ENCODE data around the gene DVL3.

DVL3 gene

GRCh38 chr3:184132945-184133344 lies 22.2 kb upstream of the DVL3 start:
- Histone ChIP-seq H3F3A (ENCODE audit: insufficient read depth, low read length) (no peaks in the 10 kb centered on the region), H3K36me3 (ENCODE audit: insufficient read depth, low read length) (peaks cover 11% of the 10 kb centered on the region; the same call in 1 of the 2 replicates), H3K4me1 (ENCODE audit: insufficient read depth, low read length, severe bottlenecking) (peaks cover 27% of the 10 kb centered on the region), H3K9me2 (ENCODE audit: low read depth, low read length) (no peaks in the 10 kb centered on the region), H3K27ac (ENCODE audit: low read depth, low read length, poor library complexity, severe bottlenecking) (no peak overlapping the region), H3K79me2 (ENCODE audit: insufficient read depth, low read length) (peaks cover 23% of the 10 kb centered on the region), H2AFZ (ENCODE audit: low read length) (no peak overlapping the region), H4K20me1 (ENCODE audit: insufficient read depth, low read length) (no peaks in the 10 kb centered on the region), H3K9me3 (ENCODE audit: low read length) (no peaks in the 10 kb centered on the region), H3K9ac (ENCODE audit: low read length) (no peak overlapping the region), H3K4me3 (ENCODE audit: low read depth, low read length, poor library complexity, severe bottlenecking) (no peak overlapping the region), H3K4me2 (ENCODE audit: low read length) (no peak overlapping the region), H3K27me3 (ENCODE audit: insufficient read depth, low read length) (no peaks in the 10 kb centered on the region)
- TF ChIP-seq EZH2 (IDR thresholded peaks at IDR 0.05; ENCODE audit: borderline replicate concordance, low read length) (no peak), CTCF (IDR thresholded peaks at IDR 0.05; ENCODE audit: low read length) (no peak)

- Histone ChIP-seq H3K4me2 (ENCODE audit: low read length) (peak overlapping the region; percentile 82), H3K9ac (ENCODE audit: low read length) (peak overlapping the region; percentile 83), H3K27me3 (ENCODE audit: insufficient read depth, low read length) (no peaks in the 10 kb centered on the region), H3K79me2 (ENCODE audit: insufficient read depth, low read length) (peaks cover 23% of the 10 kb centered on the region), H3K4me1 (ENCODE audit: insufficient read depth, low read length, severe bottlenecking) (peaks cover 27% of the 10 kb centered on the region), H3K36me3 (ENCODE audit: insufficient read depth, low read length) (peaks cover 18% of the 10 kb centered on the region; the same call in 1 of the 2 replicates), H3F3A (ENCODE audit: insufficient read depth, low read length) (no peaks in the 10 kb centered on the region), H4K20me1 (ENCODE audit: insufficient read depth, low read length) (no peaks in the 10 kb centered on the region), H3K9me2 (ENCODE audit: low read depth, low read length) (no peaks in the 10 kb centered on the region), H3K9me3 (ENCODE audit: low read length) (no peaks in the 10 kb centered on the region), H3K4me3 (ENCODE audit: low read depth, low read length, poor library complexity, severe bottlenecking) (peak overlapping the region; percentile 76), H3K27ac (ENCODE audit: low read depth, low read length, poor library complexity, severe bottlenecking) (peak overlapping the region; percentile 77), H2AFZ (ENCODE audit: low read length) (peak overlapping the region; percentile 14; the same call in 1 of the 2 replicates)
- TF ChIP-seq CTCF (IDR thresholded peaks at IDR 0.05; ENCODE audit: low read length) (no peak), EZH2 (IDR thresholded peaks at IDR 0.05; ENCODE audit: borderline replicate concordance, low read length) (no peak)
Observed at GRCh38 chr3:184133840-184134745, 21.1 kb upstream of the DVL3 start.

GRCh38 chr3:184134746-184135148 lies 20.4 kb upstream of the DVL3 start:
- Histone ChIP-seq H3K9ac (ENCODE audit: low read length) (peak overlapping the region; percentile 83), H3K27me3 (ENCODE audit: insufficient read depth, low read length) (no peaks in the 10 kb centered on the region), H3K79me2 (ENCODE audit: insufficient read depth, low read length) (peaks cover 23% of the 10 kb centered on the region), H3K9me3 (ENCODE audit: low read length) (no peaks in the 10 kb centered on the region), H3K9me2 (ENCODE audit: low read depth, low read length) (no peaks in the 10 kb centered on the region), H2AFZ (ENCODE audit: low read length) (peak overlapping the region; percentile 14; the same call in 1 of the 2 replicates), H4K20me1 (ENCODE audit: insufficient read depth, low read length) (no peaks in the 10 kb centered on the region), H3K4me2 (ENCODE audit: low read length) (peak overlapping the region; percentile 82), H3K4me3 (ENCODE audit: low read depth, low read length, poor library complexity, severe bottlenecking) (peak overlapping the region; percentile 76), H3K4me1 (ENCODE audit: insufficient read depth, low read length, severe bottlenecking) (peaks cover 27% of the 10 kb centered on the region), H3F3A (ENCODE audit: insufficient read depth, low read length) (no peaks in the 10 kb centered on the region), H3K36me3 (ENCODE audit: insufficient read depth, low read length) (peaks cover 18% of the 10 kb centered on the region; the same call in 1 of the 2 replicates), H3K27ac (ENCODE audit: low read depth, low read length, poor library complexity, severe bottlenecking) (peak overlapping the region; percentile 77)
- TF ChIP-seq CTCF (IDR thresholded peaks at IDR 0.05; ENCODE audit: low read length): no peak
- TF ChIP-seq EZH2 (IDR thresholded peaks at IDR 0.05; ENCODE audit: borderline replicate concordance, low read length): no peak

Measured in OCI-LY1 (cell line).